Spleen (tissue), 11 donors: Measurements from ENCODE around the gene ANO1. TPM values are rescaled to one million over a fixed set of nuclear protein-coding genes. Genes with fewer than 3 reads are reported as not detected.

Experiments
- DNase-seq: peaks from one replicate; pipeline ENCODE4 v3.0.0-alpha.2; 2020
- H3K27ac ChIP-seq, 8 donors: fragments of 200-600 bp; sonication (generic) in 7 of 8; 1 replicate in 4 of 8; 2 replicates in 4 of 8; pipeline versions ENCODE4 v1.5.0 to v1.8.0; 2016 to 2021; ENCODE audit warnings: inconsistent platforms in 4 of 8, mild to moderate bottlenecking in 4 of 8, moderate library complexity in 1 of 8
- H3K27me3 ChIP-seq, 7 donors: fragments of 200-600 bp; sonication (generic) in 6 of 7; replicated peaks in 1 of 7; 1 replicate in 4 of 7; 2 replicates in 3 of 7; pipeline versions ENCODE4 v1.5.0 to v1.8.0; 2016 to 2021; ENCODE audit warnings: inconsistent platforms in 3 of 7, mild to moderate bottlenecking in 1 of 7
- H3K36me3 ChIP-seq, 6 donors: fragments of 200-600 bp; sonication (generic) in 5 of 6; 1 replicate in 4 of 6; 2 replicates in 2 of 6; pipeline versions ENCODE4 v1.5.0 to v1.8.0; 2016 to 2021; ENCODE audit warnings: inconsistent platforms in 2 of 6
- H3K4me1 ChIP-seq, 6 donors: fragments of 200-600 bp; sonication (generic) in 5 of 6; 1 replicate in 3 of 6; 2 replicates in 3 of 6; pipeline versions ENCODE4 v1.5.0 to v1.8.0; 2016 to 2021; ENCODE audit warnings: inconsistent platforms in 3 of 6
- H3K4me3 ChIP-seq, 8 donors: fragments of 200-600 bp; sonication (generic) in 7 of 8; 1 replicate in 4 of 8; 2 replicates in 4 of 8; pipeline versions ENCODE4 v1.5.0 to v1.8.0; 2016 to 2021; ENCODE audit warnings: inconsistent platforms in 4 of 8, mild to moderate bottlenecking in 4 of 8, moderate library complexity in 2 of 8
- H3K9me3 ChIP-seq, 8 donors: fragments of 200-600 bp; sonication (generic) in 7 of 8; 1 replicate in 4 of 8; 2 replicates in 4 of 8; pipeline versions ENCODE4 v1.5.0 to v1.8.0; 2016 to 2021; ENCODE audit warnings: inconsistent platforms in 4 of 8
- POLR2A ChIP-seq, 3 donors: fragments of 450-650 bp; IDR thresholded peaks; one replicate each; pipeline ENCODE4 v1.5.1; 2017; ENCODE audit warnings: antibody characterized with exemption in 3 of 3, mild to moderate bottlenecking in 1 of 3
- POLR2AphosphoS5 ChIP-seq, 3 donors: sonication (generic); formaldehyde crosslinking; IDR thresholded peaks; one replicate each; pipeline ENCODE4 v1.5.1; 2017; ENCODE audit warnings: antibody characterized with exemption in 3 of 3
- WGBS, 5 donors: extraction: QIAGEN DNeasy Blood & Tissue Kit in 3 of 5; methylation state at CpG; one replicate each; pipeline versions ENCODE4 v1.1.5 to v1.1.7; 2013 to 2018; 5-methylcytosine and 5-hydroxymethylcytosine counted together
- intact Hi-C: fragments of 100-400 bp; cut with DNase I; formaldehyde crosslinking; loops from one replicate; pipeline ENCODE4 v1.15.0; 2023; ENCODE audit warnings: low total_unique reads
- polyA plus RNA-seq, 3 donors: library from polyadenylated mRNA; stranded (reverse); fragments of 200-250 nt; gene quantifications; one replicate each; pipeline ENCODE4 v1.2.1, GENCODE V29; 2013
- total RNA-seq, 7 donors: library from RNA; depleted of rRNA in 3 of 7; stranded (reverse); fragments of >200 nt in 3 of 7; fragmentation: NEBNext Ultra II Directional in 4 of 7; extraction: Animal tissue kit (Norgen Biotek cat#: 25700) in 4 of 7; gene quantifications; one replicate each; pipeline versions ENCODE4 v1.1.0 to v1.2.1, GENCODE V29; 2016 to 2021
- TF ChIP-seq, protein P1 (sequence below), 11 experiments: fragments of 200-600 bp in 7 of 11; fragments of 450-650 bp in 4 of 11; sonication (generic) in 4 of 11; IDR thresholded peaks in 8 of 11; conservative IDR thresholded peaks in 3 of 11; 1 replicate in 7 of 11; 2 replicates in 4 of 11; pipeline versions ENCODE4 v1.4.0 to v1.8.0; 2016 to 2021; ENCODE audit warnings: antibody characterized with exemption in 11 of 11, inconsistent platforms in 4 of 11, mild to moderate bottlenecking in 1 of 11
- donor health status: healthy with polysubstance abuse.
- donor health status: DM: no; HTN: no; CAD: no; lungs with moderate emphysema.
- donor health status: DM: no; HTN: no; CAD: no.
- donor health status: Bipolar disorder and iron deficiency.
- donor health status: healthy.
- donor health status: DM: no; HTN: no; CAD: no.
- donor health status: DM: yes; HTN: yes; CAD: no.

ANO1 gene
- total and polyA plus RNA-seq, 10 donors = 0.22 to 1.2 (median 0.62) TPM

GRCh38 chr11:70110538-70111055 is 32.5 kb downstream of the ANO1 start:
- 72 to 80% (median 77%) methylated on average over 17 of the region's 17 CpGs for WGBS, 5 donors
- Histone ChIP-seq H3K4me1 (peaks cover 0 to 14% (median 8%) of the 10 kb centered on the region in 6 donors), H3K27ac (no peak overlapping the region)

GRCh38 chr11:70111269-70112016 is 33.3 kb downstream of the ANO1 start:
- H3K27ac ChIP-seq = peak overlapping the region in 4 of 8 donors; percentile 3 to 52 (median 34)
- peaks cover 0 to 17% (median 0%) of the 10 kb centered on the region in 7 donors for H3K27me3 ChIP-seq
- DNase-seq = no peak
- peaks cover 0 to 14% (median 8%) of the 10 kb centered on the region in 6 donors for H3K4me1 ChIP-seq
- intact Hi-C loops = no loop called here
- WGBS, 5 donors = 37 to 44% (median 42%) methylated on average over 26 to 29 of the region's 29 CpGs
- no peak overlapping the region for H3K4me3 ChIP-seq
- H3K9me3 ChIP-seq = no peaks in the 10 kb centered on the region
- no peaks in the 10 kb centered on the region for H3K36me3 ChIP-seq
- TF ChIP-seq POLR2AphosphoS5 (IDR thresholded peaks at IDR 0.05) = peak in 1 of 3 donors; percentile 28
- TF ChIP-seq, protein P1, sequence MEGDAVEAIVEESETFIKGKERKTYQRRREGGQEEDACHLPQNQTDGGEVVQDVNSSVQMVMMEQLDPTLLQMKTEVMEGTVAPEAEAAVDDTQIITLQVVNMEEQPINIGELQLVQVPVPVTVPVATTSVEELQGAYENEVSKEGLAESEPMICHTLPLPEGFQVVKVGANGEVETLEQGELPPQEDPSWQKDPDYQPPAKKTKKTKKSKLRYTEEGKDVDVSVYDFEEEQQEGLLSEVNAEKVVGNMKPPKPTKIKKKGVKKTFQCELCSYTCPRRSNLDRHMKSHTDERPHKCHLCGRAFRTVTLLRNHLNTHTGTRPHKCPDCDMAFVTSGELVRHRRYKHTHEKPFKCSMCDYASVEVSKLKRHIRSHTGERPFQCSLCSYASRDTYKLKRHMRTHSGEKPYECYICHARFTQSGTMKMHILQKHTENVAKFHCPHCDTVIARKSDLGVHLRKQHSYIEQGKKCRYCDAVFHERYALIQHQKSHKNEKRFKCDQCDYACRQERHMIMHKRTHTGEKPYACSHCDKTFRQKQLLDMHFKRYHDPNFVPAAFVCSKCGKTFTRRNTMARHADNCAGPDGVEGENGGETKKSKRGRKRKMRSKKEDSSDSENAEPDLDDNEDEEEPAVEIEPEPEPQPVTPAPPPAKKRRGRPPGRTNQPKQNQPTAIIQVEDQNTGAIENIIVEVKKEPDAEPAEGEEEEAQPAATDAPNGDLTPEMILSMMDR (IDR thresholded peaks at IDR 0.05 in 8 of 11, conservative IDR thresholded peaks at IDR 0.05 in 3 of 11) = no peak

More at GRCh38 chr11:70110538-70111055, 32.5 kb downstream of the ANO1 start:
- Histone ChIP-seq H3K9me3 (no peaks in the 10 kb centered on the region), H3K27me3 (peaks cover 0 to 17% (median 0%) of the 10 kb centered on the region in 7 donors), H3K36me3 (no peaks in the 10 kb centered on the region), H3K4me3 (no peak overlapping the region)
- TF ChIP-seq, protein P1 (IDR thresholded peaks at IDR 0.05 in 8 of 11, conservative IDR thresholded peaks at IDR 0.05 in 3 of 11) = no peak
- TF ChIP-seq POLR2A (IDR thresholded peaks at IDR 0.05) (no peak), POLR2AphosphoS5 (IDR thresholded peaks at IDR 0.05) (no peak)
- intact Hi-C loops = no loop called here
- no peak for DNase-seq

DNA sequence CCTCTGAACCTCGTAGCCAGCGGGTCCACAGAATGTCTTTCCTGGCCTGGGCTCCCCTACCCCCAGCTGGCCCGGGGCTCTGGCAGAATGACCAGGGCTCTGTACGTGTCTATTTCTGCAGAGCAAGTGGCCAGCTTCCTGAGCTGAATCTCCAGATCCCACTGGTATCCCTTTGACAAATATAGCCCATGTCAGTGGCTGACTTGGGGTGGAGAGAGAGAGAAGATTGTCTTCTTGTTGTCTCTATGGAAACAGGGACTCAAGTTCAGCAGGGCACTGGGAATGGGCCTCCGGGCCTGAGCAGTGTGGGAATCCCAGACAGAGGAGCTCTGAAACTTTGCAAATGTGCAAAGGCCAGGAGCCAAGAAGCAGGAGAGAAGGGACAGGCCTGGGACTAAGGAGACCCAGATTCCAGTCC is 33.9 kb downstream of the ANO1 start:
- intact Hi-C loops = no loop called here
- H3K27me3 ChIP-seq = peaks cover 0 to 17% (median 0%) of the 10 kb centered on the region in 7 donors
- no peaks in the 10 kb centered on the region for H3K36me3 ChIP-seq
- TF ChIP-seq, protein P1 (IDR thresholded peaks at IDR 0.05 in 8 of 11, conservative IDR thresholded peaks at IDR 0.05 in 3 of 11) = no peak
- TF ChIP-seq POLR2A (IDR thresholded peaks at IDR 0.05) (no peak), POLR2AphosphoS5 (IDR thresholded peaks at IDR 0.05) (no peak)
- H3K4me1 ChIP-seq = peaks cover 0 to 14% (median 8%) of the 10 kb centered on the region in 6 donors
- H3K4me3 ChIP-seq = no peak overlapping the region
- WGBS, 5 donors = 28 to 41% (median 32%) methylated on average over 5 of the region's 5 CpGs
- DNase-seq = no peak
- no peaks in the 10 kb centered on the region for H3K9me3 ChIP-seq
- H3K27ac ChIP-seq = peak overlapping the region in 3 of 8 donors; percentile 3 to 52 (median 28)

DNA sequence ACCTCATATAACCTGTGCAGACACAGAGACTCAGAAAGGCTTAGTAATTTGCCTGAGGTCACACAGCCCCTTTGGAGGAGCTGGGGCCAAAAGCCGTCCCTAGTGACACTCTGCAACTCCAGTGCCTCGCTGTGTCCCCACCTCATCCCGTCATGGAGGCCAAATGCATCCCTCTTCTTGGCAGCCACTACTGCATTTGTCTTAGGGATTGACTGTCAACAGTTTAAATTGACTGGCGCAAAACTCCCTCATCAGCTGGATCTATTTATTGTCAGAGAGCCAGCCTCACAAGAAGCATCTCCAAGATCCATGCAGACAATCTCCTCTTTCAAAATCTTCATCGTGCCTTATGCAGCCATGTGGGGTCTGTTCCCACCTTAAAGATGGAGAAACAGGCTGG is 35.7 kb downstream of the ANO1 start:
- no peak overlapping the region for H3K27ac ChIP-seq
- peaks cover 0 to 16% (median 0%) of the 10 kb centered on the region in 7 donors for H3K27me3 ChIP-seq
- no peak for TF ChIP-seq POLR2A (IDR thresholded peaks at IDR 0.05)
- no peak for TF ChIP-seq POLR2AphosphoS5 (IDR thresholded peaks at IDR 0.05)
- TF ChIP-seq, protein P1 (IDR thresholded peaks at IDR 0.05 in 8 of 11, conservative IDR thresholded peaks at IDR 0.05 in 3 of 11) = no peak
- 70 to 87% (median 82%) methylated on average over 5 of the region's 5 CpGs for WGBS, 5 donors
- no peaks in the 10 kb centered on the region for H3K36me3 ChIP-seq
- no peak for DNase-seq
- intact Hi-C loops = no loop called here
- H3K9me3 ChIP-seq = no peaks in the 10 kb centered on the region
- peaks cover 0 to 14% (median 8%) of the 10 kb centered on the region in 6 donors for H3K4me1 ChIP-seq
- no peak overlapping the region for H3K4me3 ChIP-seq
